Activated naive CD4-positive, alpha-beta T cell (primary cell): ENCODE data around the gene RAB24.

Experiments used
- DNase-seq, 4 experiments: peaks; one replicate each; lab custom pipeline; 2025; lab: John Stamatoyannopoulos, UW

RAB24 gene

GRCh38 chr5:177333420-177334154, 30.1 kb upstream of the RAB24 start:
- DNase-seq, result no peak

GRCh38 chr5:177332896-177333260, 29.4 kb upstream of the RAB24 start:
- DNase-seq, result no peak

GRCh38 chr5:177332031-177332895, 28.7 kb upstream of the RAB24 start:
- DNase-seq, result no peak

GRCh38 chr5:177330991-177331842, 27.7 kb upstream of the RAB24 start:
- DNase-seq, result no peak

GRCh38 chr5:177329883-177330282, 26.4 kb upstream of the RAB24 start:
- DNase-seq, result no peak

- DNase-seq, result no peak
Observed at GRCh38 chr5:177328545-177329231, 25.2 kb upstream of the RAB24 start.

GRCh38 chr5:177327539-177328522, 24.3 kb upstream of the RAB24 start:
- DNase-seq, result no peak

- no peak for DNase-seq
Observed at GRCh38 chr5:177325868-177326381, 22.4 kb upstream of the RAB24 start.

GRCh38 chr5:177320879-177321278, 17.4 kb upstream of the RAB24 start:
- DNase-seq, result no peak

- no peak for DNase-seq
Observed at GRCh38 chr5:177319913-177320588, 16.5 kb upstream of the RAB24 start.

- peak; percentile 26 to 59 (median 48) for DNase-seq
Observed at GRCh38 chr5:177317959-177318377, 14.4 kb upstream of the RAB24 start.

GRCh38 chr5:177316005-177316404, 12.5 kb upstream of the RAB24 start:
- no peak for DNase-seq

- no peak for DNase-seq
Observed at GRCh38 chr5:177315411-177315810, 11.9 kb upstream of the RAB24 start.

- no peak for DNase-seq
Observed at GRCh38 chr5:177314376-177315342, 11.1 kb upstream of the RAB24 start.

- no peak for DNase-seq
Observed at GRCh38 chr5:177313561-177314259, 10.2 kb upstream of the RAB24 start.

- DNase-seq, result no peak
Observed at GRCh38 chr5:177312649-177313181, 9.2 kb upstream of the RAB24 start.
